Measurements from ENCODE around the gene CHTOP. TPM values are rescaled to one million over a fixed set of nuclear protein-coding genes. Genes with fewer than 3 reads are reported as not detected.
A peak's percentile ranks its signal among the peaks of the same experiment; 100 is the strongest.

The CHTOP gene
- total RNA-seq, 1 experiment from 2014 or later: 85.1 TPM

GRCh38 chr1:153627715-153628626, 5.9 kb upstream of the CHTOP start, which contains the start of gene S100A1:
TSS of gene S100A1 (plus strand) at chr1:153628434. CDS start at chr1:153630522, 2,088 bp downstream.
- no TSS peak for BruUV-seq (replicated peaks)

GRCh38 chr1:153628638-153629342, 5.1 kb upstream of the CHTOP start:
- ChIA-PET CTCF (interaction anchor here (2.2 to 3.1 kb wide), 2 partner anchors 11 to 15 kb away, joined by 13 to 56 read pairs; partner anchors contain the start of gene S100A14), POLR2A (interaction anchor here (0.7 to 1.3 kb wide), 2 partner anchors 14 to 17 kb away, joined by 3 to 4 read pairs; partner anchors contain the start of gene S100A16)
- peak overlapping the region; percentile 11 for H3K4me3 Mint-ChIP-seq (ENCODE audit: unreplicated experiment)
- Histone ChIP-seq H3K36me3 (ENCODE audit: control insufficient read depth, insufficient read depth, low read length) (no peaks in the 10 kb centered on the region), H3K9me3 (no peaks in the 10 kb centered on the region), H3K4me1 (peaks cover 47% of the 10 kb centered on the region), H3K27me3 (replicated peaks; ENCODE audit: control insufficient read depth, insufficient read depth, low read length) (no peaks in the 10 kb centered on the region), H3K4me3 (ENCODE audit: low read depth, low read length) (no peak overlapping the region)
- no TSS peak for BruUV-seq (replicated peaks)
- peaks cover 5% of the 10 kb centered on the region for H3K9me3 Mint-ChIP-seq (ENCODE audit: unreplicated experiment)
- no peak for TF ChIP-seq CTCF (IDR thresholded peaks at IDR 0.05; ENCODE audit: insufficient read depth in 1 of 2, low read depth in 1 of 2, low read length in 1 of 2, severe bottlenecking in 1 of 2, unreplicated experiment in 1 of 2)
- H3K4me1 Mint-ChIP-seq (ENCODE audit: low read depth, unreplicated experiment): peaks cover 32% of the 10 kb centered on the region
- H3K27me3 Mint-ChIP-seq (ENCODE audit: insufficient read depth, unreplicated experiment): no peaks in the 10 kb centered on the region
- intact Hi-C loops (cut with micrococcal nuclease; ENCODE audit: unreplicated experiment): no loop called here
- DNase-seq: no peak
- peaks cover 44% of the 10 kb centered on the region for H3K36me3 Mint-ChIP-seq (ENCODE audit: insufficient read depth, unreplicated experiment)
- peak overlapping the region; percentile 89 for H3K27ac Mint-ChIP-seq (ENCODE audit: unreplicated experiment)

More at GRCh38 chr1:153627715-153628626, 5.9 kb upstream of the CHTOP start, which contains the start of gene S100A1:
- Mint-ChIP-seq H3K27me3 (ENCODE audit: insufficient read depth, unreplicated experiment) (no peaks in the 10 kb centered on the region), H3K27ac (ENCODE audit: unreplicated experiment) (peak within 1 kb of the TSS; percentile 89), H3K4me1 (ENCODE audit: low read depth, unreplicated experiment) (peaks cover 35% of the 10 kb centered on the region), H3K4me3 (ENCODE audit: unreplicated experiment) (peak within 1 kb of the TSS; percentile 93), H3K9me3 (ENCODE audit: unreplicated experiment) (peaks cover 3% of the 10 kb centered on the region), H3K36me3 (ENCODE audit: insufficient read depth, unreplicated experiment) (peaks cover 47% of the 10 kb centered on the region)
- ChIA-PET CTCF (interaction anchor here (0.7 to 3.1 kb wide), 32 partner anchors 11 to 148 kb away, joined by 3 to 56 read pairs (median 5); partner anchors contain the start of genes INTS3, NPR1, S100A14 and S100A16), POLR2A (interaction anchor here (0.6 to 2.4 kb wide), 21 partner anchors 11 to 335 kb away, joined by 3 to 43 read pairs (median 7); partner anchors contain the start of genes S100A14, S100A16, S100A2 and S100A4)
- Histone ChIP-seq H3K9me3 (no peaks in the 10 kb centered on the region), H3K36me3 (ENCODE audit: control insufficient read depth, insufficient read depth, low read length) (no peaks in the 10 kb centered on the region), H3K27me3 (replicated peaks; ENCODE audit: control insufficient read depth, insufficient read depth, low read length) (no peaks in the 10 kb centered on the region), H3K4me3 (ENCODE audit: low read depth, low read length) (peak within 1 kb of the TSS; percentile 62), H3K4me1 (peaks cover 42% of the 10 kb centered on the region)
- TF ChIP-seq CTCF (IDR thresholded peaks at IDR 0.05; ENCODE audit: insufficient read depth in 1 of 2, low read depth in 1 of 2, low read length in 1 of 2, severe bottlenecking in 1 of 2, unreplicated experiment in 1 of 2): peak in 1 of 2 experiments; percentile 78
- no peak for DNase-seq
- intact Hi-C loops (cut with micrococcal nuclease; ENCODE audit: unreplicated experiment): loop anchor here (1.0 to 2.0 kb wide), 4 partner anchors 15 to 117 kb away; partner anchors contain the start of gene S100A16

GRCh38 chr1:153629343-153629665, 4.6 kb upstream of the CHTOP start:
- H3K4me3 ChIP-seq (ENCODE audit: low read depth, low read length): no peak overlapping the region
- no TSS peak for BruUV-seq (replicated peaks)
- H3K27me3 Mint-ChIP-seq (ENCODE audit: insufficient read depth, unreplicated experiment): no peaks in the 10 kb centered on the region
- H3K9me3 Mint-ChIP-seq (ENCODE audit: unreplicated experiment): peaks cover 5% of the 10 kb centered on the region
- intact Hi-C loops (cut with micrococcal nuclease; ENCODE audit: unreplicated experiment): no loop called here
- H3K9me3 ChIP-seq: no peaks in the 10 kb centered on the region
- POLR2A ChIA-PET: interaction anchor here (1.1 to 1.3 kb wide), 2 partner anchors 14 to 17 kb away, joined by 3 to 4 read pairs; partner anchors contain the start of gene S100A16
- H3K4me1 ChIP-seq: peaks cover 47% of the 10 kb centered on the region
- no peak for TF ChIP-seq CTCF (IDR thresholded peaks at IDR 0.05; ENCODE audit: insufficient read depth in 1 of 2, low read depth in 1 of 2, low read length in 1 of 2, severe bottlenecking in 1 of 2, unreplicated experiment in 1 of 2)
- H3K36me3 Mint-ChIP-seq (ENCODE audit: insufficient read depth, unreplicated experiment): peaks cover 44% of the 10 kb centered on the region
- peaks cover 27% of the 10 kb centered on the region for H3K4me1 Mint-ChIP-seq (ENCODE audit: low read depth, unreplicated experiment)
- H3K4me3 Mint-ChIP-seq (ENCODE audit: unreplicated experiment): peak overlapping the region; percentile 11
- CTCF ChIA-PET: no interaction called here
- no peak for DNase-seq
- H3K36me3 ChIP-seq (ENCODE audit: control insufficient read depth, insufficient read depth, low read length): no peaks in the 10 kb centered on the region
- no peaks in the 10 kb centered on the region for H3K27me3 ChIP-seq (replicated peaks; ENCODE audit: control insufficient read depth, insufficient read depth, low read length)
- peak overlapping the region; percentile 20 for H3K27ac Mint-ChIP-seq (ENCODE audit: unreplicated experiment)

Data from Caco-2 (cell line).